Upper lobe of left lung (tissue), 6 donors: ENCODE data around the gene EVC2. TPM values are rescaled to one million over a fixed set of nuclear protein-coding genes. Genes with fewer than 3 reads are reported as not detected.

Experiments used
- ATAC-seq, 2 donors: fragments of 200-7000 bp; cut with Tn5 transposase; one replicate each; pipeline ENCODE4 v1.9.1; 2022; ENCODE audit warnings: mild to moderate bottlenecking in 2 of 2, moderate library complexity in 2 of 2; ENCODE audit not compliant: low FRiP score in 2 of 2
- DNase-seq, 2 donors: peaks; one replicate each; pipeline ENCODE4 v3.0.0-alpha.2; 2019 to 2020
- H3K27ac ChIP-seq, 4 donors: fragments of 200-600 bp; sonication (generic); one replicate each; pipeline ENCODE4 v1.5.1; 2016 to 2019
- H3K27me3 ChIP-seq, 4 donors: fragments of 200-600 bp; sonication (generic); one replicate each; pipeline ENCODE4 v1.5.1; 2017 to 2019
- H3K36me3 ChIP-seq, 4 donors: fragments of 200-600 bp; sonication (generic); one replicate each; pipeline ENCODE4 v1.5.1; 2016 to 2019
- H3K4me1 ChIP-seq, 4 donors: fragments of 200-600 bp; sonication (generic); one replicate each; pipeline ENCODE4 v1.5.1; 2018 to 2019
- H3K4me3 ChIP-seq, 4 donors: fragments of 200-600 bp; sonication (generic); one replicate each; pipeline ENCODE4 v1.5.1; 2017 to 2019; ENCODE audit warnings: mild to moderate bottlenecking in 2 of 4, moderate library complexity in 1 of 4
- H3K9me3 ChIP-seq, 4 donors: fragments of 200-600 bp; sonication (generic); one replicate each; pipeline ENCODE4 v1.5.1; 2018 to 2019
- CTCF ChIP-seq, 6 experiments: fragments of 450-650 bp in 4 of 6; fragments of 200-600 bp in 2 of 6; sonication (generic) in 2 of 6; IDR thresholded peaks; one replicate each; pipeline ENCODE4 v1.5.1; 2016 to 2019; ENCODE audit warnings: antibody characterized with exemption in 6 of 6
- EP300 ChIP-seq, 4 donors: sonication (generic); formaldehyde crosslinking; IDR thresholded peaks; one replicate each; pipeline ENCODE4 v1.5.1; 2017; ENCODE audit warnings: antibody characterized with exemption in 4 of 4, control low read depth in 2 of 4
- POLR2A ChIP-seq, 4 donors: fragments of 450-650 bp; IDR thresholded peaks; one replicate each; pipeline ENCODE4 v1.5.1; 2016 to 2017; ENCODE audit warnings: antibody characterized with exemption in 4 of 4, mild to moderate bottlenecking in 2 of 4
- POLR2AphosphoS5 ChIP-seq, 2 donors: sonication (generic); formaldehyde crosslinking; IDR thresholded peaks; one replicate each; pipeline ENCODE4 v1.5.1; 2017; ENCODE audit warnings: antibody characterized with exemption in 2 of 2
- WGBS, 2 donors: methylation state at CpG; one replicate each; pipeline ENCODE4 v1.1.5; 2017 to 2018; 5-methylcytosine and 5-hydroxymethylcytosine counted together
- total RNA-seq, 6 donors: library from RNA; depleted of rRNA in 4 of 6; stranded (reverse); fragments of >200 nt in 4 of 6; gene quantifications; one replicate each; pipeline versions ENCODE4 v1.1.0 to v1.2.1, GENCODE V29; 2016 to 2021
- donor health status: DM: no; HTN: no; CAD: no; lungs with moderate emphysema.
- donor health status: DM: no; HTN: yes; CAD: no; lungs with severe emphysema.

The EVC2 gene
- total RNA-seq, 6 donors from 2014 or later: 3.2 to 26.2 (median 5.6) TPM

- Histone ChIP-seq H3K36me3 (peaks cover 0 to 53% (median 7%) of the 10 kb centered on the region in 4 donors), H3K9me3 (no peaks in the 10 kb centered on the region), H3K27me3 (no peaks in the 10 kb centered on the region), H3K4me1 (no peaks in the 10 kb centered on the region), H3K27ac (no peak overlapping the region), H3K4me3 (no peak overlapping the region)
- no peak for TF ChIP-seq POLR2AphosphoS5 (IDR thresholded peaks at IDR 0.05)
- no peak for TF ChIP-seq CTCF (IDR thresholded peaks at IDR 0.05)
- TF ChIP-seq EP300 (IDR thresholded peaks at IDR 0.05): no peak
- no peak for TF ChIP-seq POLR2A (IDR thresholded peaks at IDR 0.05)
- ATAC-seq (no peak), DNase-seq (no peak)
- 93% methylated on average over 8 to 9 of the region's 9 CpGs for WGBS, 2 donors
Observed at GRCh38 chr4:5756271-5756670, 47.9 kb upstream of the EVC2 start.

GRCh38 chr4:5755679-5756078 is 47.3 kb upstream of the EVC2 start:
- H3K27me3 ChIP-seq: no peaks in the 10 kb centered on the region
- no peaks in the 10 kb centered on the region for H3K9me3 ChIP-seq
- no peak overlapping the region for H3K4me3 ChIP-seq
- no peak for ATAC-seq
- H3K4me1 ChIP-seq: no peaks in the 10 kb centered on the region
- 85 to 86% methylated on average over 5 to 6 of the region's 7 CpGs for WGBS, 2 donors
- no peak for DNase-seq
- H3K36me3 ChIP-seq: peaks cover 0 to 54% (median 7%) of the 10 kb centered on the region in 4 donors
- TF ChIP-seq POLR2A (IDR thresholded peaks at IDR 0.05) (no peak), CTCF (IDR thresholded peaks at IDR 0.05) (no peak), POLR2AphosphoS5 (IDR thresholded peaks at IDR 0.05) (no peak), EP300 (IDR thresholded peaks at IDR 0.05) (no peak)
- no peak overlapping the region for H3K27ac ChIP-seq

GRCh38 chr4:5755161-5755560 is 46.8 kb upstream of the EVC2 start:
- Histone ChIP-seq H3K27ac (no peak overlapping the region), H3K36me3 (peaks cover 0 to 59% (median 7%) of the 10 kb centered on the region in 4 donors), H3K9me3 (no peaks in the 10 kb centered on the region), H3K4me3 (no peak overlapping the region), H3K27me3 (no peaks in the 10 kb centered on the region), H3K4me1 (no peaks in the 10 kb centered on the region)
- no peak for DNase-seq
- 90 to 93% methylated on average over 16 of the region's 16 CpGs for WGBS, 2 donors
- TF ChIP-seq POLR2AphosphoS5 (IDR thresholded peaks at IDR 0.05) (no peak), EP300 (IDR thresholded peaks at IDR 0.05) (no peak), POLR2A (IDR thresholded peaks at IDR 0.05) (no peak), CTCF (IDR thresholded peaks at IDR 0.05) (no peak)
- ATAC-seq: no peak

GRCh38 chr4:5754529-5754881 is 46.1 kb upstream of the EVC2 start:
- H3K4me3 ChIP-seq: no peak overlapping the region
- no peak for DNase-seq
- 90 to 94% methylated on average over 7 to 8 of the region's 8 CpGs for WGBS, 2 donors
- H3K27ac ChIP-seq: no peak overlapping the region
- ATAC-seq: no peak
- H3K4me1 ChIP-seq: no peaks in the 10 kb centered on the region
- H3K9me3 ChIP-seq: no peaks in the 10 kb centered on the region
- TF ChIP-seq EP300 (IDR thresholded peaks at IDR 0.05): no peak
- no peak for TF ChIP-seq POLR2A (IDR thresholded peaks at IDR 0.05)
- TF ChIP-seq POLR2AphosphoS5 (IDR thresholded peaks at IDR 0.05): no peak
- TF ChIP-seq CTCF (IDR thresholded peaks at IDR 0.05): no peak
- peaks cover 0 to 63% (median 7%) of the 10 kb centered on the region in 4 donors for H3K36me3 ChIP-seq
- no peaks in the 10 kb centered on the region for H3K27me3 ChIP-seq

- Histone ChIP-seq H3K4me3 (no peak overlapping the region), H3K36me3 (peaks cover 0 to 62% (median 7%) of the 10 kb centered on the region in 4 donors), H3K9me3 (no peaks in the 10 kb centered on the region), H3K4me1 (no peaks in the 10 kb centered on the region), H3K27me3 (no peaks in the 10 kb centered on the region), H3K27ac (no peak overlapping the region)
- 85% methylated on average over 5 to 19 of the region's 19 CpGs for WGBS, 2 donors
- no peak for DNase-seq
- no peak for ATAC-seq
- TF ChIP-seq POLR2A (IDR thresholded peaks at IDR 0.05) (no peak), EP300 (IDR thresholded peaks at IDR 0.05) (no peak)
Observed at GRCh38 chr4:5753766-5754528, 45.6 kb upstream of the EVC2 start.
